Stimulated activated CD8-positive, alpha-beta memory T cell treated with anti-CD3 and anti-CD28 coated beads, Interleukin-2, amount 100 ng/mL, for 1 hour (primary cell): ENCODE results near the gene DLGAP1.

Experiments used
- DNase-seq, 2 donors: peaks; one replicate each; pipeline ENCODE4 v3.0.0-alpha.2; 2020; ENCODE audit warnings: low read depth in 2 of 2

Gene DLGAP1

DNA sequence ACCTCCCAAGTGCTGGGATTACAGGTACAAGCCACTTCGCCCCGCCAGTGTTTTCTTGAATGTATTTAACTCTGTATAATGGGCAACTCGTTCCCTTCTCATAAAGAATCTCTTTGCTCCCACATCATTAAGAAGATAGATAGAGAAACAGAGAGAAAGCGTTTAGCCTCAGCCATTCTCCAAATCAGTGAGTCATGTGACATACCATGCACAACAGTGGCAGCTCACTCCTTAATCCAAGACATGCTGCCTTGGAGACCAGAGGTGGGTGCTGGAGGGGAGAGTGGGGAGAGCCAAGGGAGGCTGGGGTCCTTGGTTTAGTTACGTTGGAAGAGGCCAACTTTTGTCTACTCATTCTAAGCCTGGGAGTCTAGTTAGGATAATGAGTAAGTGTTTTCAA is 950.5 kb downstream of the DLGAP1 start:
- DNase-seq, result no peak

DNA sequence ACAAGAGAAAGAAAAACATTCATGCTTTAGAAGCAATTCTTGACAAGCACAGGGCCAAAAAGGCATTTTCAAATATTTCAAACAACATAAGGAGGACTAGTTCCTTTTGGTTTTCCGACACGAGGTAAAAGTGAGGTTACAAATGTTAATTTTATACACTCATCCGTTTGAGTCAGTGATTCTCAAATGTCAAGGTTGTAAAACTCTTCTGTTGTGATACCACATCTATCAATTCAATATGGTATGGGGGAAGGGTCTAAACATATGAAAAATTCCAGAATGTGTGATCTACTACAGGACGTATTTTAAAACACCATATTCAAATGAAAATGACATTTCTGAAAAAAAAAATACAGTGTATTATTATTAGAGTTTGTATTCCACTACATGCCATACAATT is 952.5 kb downstream of the DLGAP1 start:
- no peak for DNase-seq

DNA sequence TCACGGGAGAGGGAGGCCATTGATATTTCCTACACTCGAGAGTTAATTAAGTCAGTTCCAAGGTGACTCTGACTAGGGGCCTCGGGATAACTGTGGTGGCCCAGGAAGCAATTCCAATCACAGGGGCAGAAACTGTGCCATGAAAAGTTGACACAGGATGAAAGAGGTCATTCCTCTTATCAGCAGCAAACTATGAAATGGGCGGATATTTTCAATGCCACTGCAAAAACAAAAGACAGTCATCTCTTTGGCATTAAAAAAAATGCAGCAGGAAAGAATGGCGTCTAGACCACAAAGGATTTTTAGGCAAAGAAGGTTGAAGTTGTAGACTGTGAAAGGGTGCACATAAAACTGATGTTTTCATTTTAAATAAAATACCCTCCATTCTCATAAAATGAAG is 955.1 kb downstream of the DLGAP1 start:
- DNase-seq, result no peak

DNA sequence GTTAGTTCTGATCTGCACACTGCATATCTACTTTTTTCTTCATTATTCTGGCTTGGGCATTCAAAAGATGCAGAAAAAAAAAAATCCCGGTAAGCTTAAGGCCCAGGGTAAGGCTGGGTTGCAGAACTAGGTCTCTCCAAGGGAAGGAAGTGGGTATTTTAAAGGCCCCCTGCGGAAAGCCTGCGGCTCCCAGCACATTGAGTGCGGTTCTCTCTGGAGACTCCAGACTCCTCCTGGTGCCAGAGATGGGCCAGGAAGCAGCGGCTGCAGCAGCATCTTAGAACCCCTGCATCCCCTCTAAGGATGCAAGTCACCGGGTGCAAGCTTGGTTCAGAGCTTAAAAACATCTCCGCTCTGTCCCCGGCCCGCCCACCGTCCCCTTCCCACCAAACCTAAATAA is 955.6 kb downstream of the DLGAP1 start:
- DNase-seq, result no peak

DNA sequence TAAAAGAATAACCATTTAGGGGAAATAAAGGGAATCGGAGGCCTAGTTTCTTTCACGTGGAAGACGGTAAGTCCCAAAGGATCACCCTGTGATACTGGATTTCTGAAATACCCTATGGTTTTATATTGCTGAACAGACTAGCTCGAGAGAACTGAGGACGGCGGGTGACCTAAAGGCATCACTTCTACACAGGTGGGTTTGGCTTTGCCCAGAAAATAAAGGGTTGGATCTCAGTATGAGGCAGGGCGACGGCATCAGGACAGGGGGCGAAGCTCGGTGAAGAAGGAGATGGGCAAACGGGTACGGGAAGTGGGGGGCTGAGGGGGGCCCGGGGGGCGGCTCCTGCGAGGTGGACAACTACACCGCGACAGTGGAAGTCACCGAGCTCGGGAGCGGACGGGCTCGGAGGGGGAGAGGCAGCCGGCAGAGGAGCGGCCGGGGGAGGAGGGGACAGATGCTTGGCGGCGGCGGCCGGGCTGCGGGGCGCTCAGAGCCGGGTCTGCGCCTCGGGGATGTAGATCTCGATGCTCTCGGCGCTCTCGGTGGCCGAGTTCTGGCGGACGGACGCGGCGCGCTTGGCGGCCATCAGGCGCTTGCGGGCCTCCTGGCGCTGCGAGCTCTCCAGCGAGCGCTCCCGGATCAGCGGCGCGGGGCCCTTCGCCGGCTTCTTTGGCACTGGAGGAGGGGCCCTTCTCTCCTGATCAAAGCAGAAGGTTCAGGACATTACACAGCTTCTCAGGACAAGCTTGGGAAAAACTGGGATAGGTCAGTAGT is 956.2 kb downstream of the DLGAP1 start:
- DNase-seq, result no peak

DNA sequence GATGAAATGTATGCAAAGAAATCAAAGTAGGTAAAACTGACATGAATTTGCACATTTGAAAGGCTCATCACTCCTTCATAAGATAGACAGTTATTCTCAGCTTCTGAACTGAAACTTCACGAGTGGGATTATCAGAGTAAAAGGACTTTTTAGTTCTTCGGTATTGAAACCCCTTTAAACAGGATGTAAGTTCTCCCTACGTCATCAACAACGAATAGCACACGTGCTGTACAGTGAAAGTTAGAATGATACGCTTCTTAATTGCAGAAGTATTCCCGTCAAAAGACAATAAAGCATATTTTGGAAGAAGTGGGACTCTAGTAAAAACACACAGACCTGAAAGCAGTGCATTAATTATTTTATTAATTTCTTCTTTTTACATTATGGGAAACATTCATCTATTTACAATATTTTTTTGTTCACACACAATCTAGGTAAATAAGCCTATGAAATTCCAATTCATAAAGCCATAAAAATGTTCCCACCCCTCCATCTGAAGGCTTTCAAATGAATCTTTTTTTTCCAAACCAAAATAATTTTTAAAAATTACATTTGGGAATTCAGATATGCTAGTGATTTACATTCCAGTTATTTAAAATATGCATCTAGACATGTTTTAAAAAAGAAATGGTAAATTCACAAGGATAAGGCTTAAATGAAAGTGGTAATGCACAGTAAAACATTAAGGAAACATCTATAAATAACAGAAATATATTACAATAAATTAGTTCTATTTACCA is 959.2 kb downstream of the DLGAP1 start:
- no peak for DNase-seq

DNA sequence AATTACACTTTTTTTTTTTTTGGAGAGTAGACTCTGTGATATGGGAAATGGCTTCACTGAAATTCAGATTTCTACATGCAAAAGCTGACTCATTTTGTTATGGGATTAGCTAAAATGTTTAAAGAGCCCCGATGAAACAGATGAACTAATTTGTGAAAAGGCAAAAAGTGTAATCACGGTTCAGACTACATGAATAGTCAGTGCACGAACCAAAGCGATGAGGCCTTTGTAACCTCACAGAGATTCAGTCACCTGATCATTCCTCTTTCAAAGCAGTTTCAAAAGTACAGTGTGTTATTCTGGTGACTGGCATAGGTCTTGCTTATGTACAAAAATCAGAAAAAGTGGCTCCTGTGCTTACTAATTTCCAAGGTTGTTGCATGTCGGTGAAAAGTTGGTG is 960.5 kb downstream of the DLGAP1 start:
- DNase-seq, result no peak

DNA sequence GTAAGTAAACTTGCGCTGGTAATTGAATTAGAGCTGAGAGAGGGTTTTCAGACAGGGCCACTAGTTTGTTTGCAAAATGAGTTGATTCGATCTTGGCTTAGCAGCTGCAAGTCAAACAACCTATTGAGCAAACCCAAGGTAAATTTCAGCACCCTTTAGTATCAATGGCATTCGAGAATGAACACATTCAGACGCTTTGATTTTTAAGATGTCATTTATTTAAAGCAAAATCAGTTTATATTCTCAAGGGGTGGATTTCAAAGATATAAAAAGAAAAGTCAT is 960.9 kb downstream of the DLGAP1 start:
- no peak for DNase-seq

DNA sequence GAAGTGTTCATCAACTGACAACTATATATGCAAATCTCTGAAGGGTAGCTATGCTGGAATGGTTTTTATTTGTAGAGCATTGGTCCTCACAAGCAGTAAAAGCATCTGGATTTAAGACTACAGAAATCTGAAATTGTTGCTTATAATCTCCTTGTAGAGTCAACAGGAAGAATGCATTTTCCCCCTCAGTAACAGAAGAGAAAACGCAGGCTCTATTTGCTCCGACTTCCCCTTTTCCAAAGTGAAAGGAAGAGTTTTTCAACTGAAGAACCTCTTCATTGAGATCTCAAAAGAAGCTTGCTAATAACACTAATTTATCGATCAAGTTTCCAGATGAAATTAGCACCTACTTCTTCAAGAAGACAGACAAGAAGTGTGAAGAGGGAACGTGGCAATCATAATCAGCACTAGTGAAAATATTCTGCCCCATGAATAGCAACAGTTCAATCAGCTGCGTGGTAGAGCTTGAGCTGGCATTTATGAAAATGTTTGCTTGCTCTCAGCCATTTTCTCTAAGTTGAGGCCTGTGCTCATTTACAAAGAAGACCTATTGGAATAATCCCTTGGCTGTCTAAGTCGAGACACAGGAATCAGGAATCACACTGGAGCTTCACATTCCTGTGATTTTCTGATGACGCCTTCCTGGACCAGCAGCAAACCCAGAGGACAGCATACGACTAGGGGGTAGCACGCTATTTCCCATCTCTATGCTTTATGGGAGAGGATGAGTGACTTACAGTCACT is 961.4 kb downstream of the DLGAP1 start:
- DNase-seq, result no peak

DNA sequence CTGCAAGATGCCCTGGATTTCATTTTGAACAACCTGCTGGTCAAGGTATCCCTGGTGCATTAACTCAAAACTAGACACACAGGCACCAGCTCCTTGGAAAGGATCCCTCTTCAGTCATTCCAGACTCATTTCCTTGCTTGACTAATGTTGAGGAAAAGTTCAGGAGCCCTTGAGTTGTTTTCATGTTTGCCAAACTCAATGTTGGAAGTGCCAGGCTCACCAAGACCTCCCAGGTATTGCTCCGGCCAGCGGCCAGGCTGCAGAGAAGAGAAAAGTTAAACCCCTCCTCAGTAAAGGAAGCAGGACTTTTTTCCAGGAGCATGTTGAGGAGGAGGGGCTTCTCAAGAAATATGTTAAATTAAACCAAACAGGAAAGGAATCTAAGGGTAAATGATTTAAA is 962.4 kb downstream of the DLGAP1 start:
- no peak for DNase-seq

DNA sequence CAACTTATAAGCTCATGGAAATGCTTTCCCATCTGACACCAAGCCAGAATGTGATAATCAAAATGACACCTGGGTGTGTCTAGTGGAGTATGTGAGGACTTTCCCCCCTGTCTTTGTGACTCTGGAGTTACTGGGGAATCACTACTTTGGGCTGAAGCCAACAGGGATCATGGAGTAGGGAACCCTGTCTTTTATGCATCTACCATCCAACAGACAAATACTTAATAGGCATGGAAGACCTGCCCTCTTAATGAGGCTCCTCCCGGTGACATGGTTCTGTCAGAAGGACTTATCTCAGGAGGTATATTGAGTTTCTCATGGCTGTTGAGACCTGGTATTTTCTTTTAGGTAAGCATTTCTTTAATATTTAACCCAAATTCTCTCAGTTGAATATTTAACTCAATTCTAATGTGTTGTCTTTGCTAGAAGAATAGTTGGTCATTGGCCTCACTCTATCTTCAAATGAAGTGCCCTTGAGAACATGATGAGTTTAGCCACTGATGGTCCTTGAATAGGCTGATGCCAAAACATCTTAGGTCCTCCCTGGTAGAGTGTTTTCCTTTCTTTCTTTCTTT is 963.0 kb downstream of the DLGAP1 start:
- DNase-seq, result no peak

DNA sequence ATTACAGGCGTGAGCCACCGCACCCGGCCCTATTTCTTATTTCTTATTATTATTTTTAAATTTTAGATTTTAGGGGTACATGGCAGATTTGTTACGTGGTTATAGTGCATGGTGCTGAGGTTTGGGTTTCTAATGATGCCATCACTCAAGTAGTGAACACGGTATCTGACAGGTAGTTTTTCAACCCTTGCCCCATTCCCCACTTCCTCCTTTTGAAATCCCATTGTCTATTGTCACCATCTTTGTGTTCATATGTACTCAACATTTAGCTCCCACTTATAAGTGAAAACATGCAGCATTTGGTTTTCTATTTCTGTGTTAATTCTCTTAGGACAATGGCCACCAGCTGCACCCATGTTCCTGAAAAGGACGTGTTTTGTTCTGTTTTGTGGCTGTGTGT is 965.6 kb downstream of the DLGAP1 start:
- DNase-seq, result no peak

DNA sequence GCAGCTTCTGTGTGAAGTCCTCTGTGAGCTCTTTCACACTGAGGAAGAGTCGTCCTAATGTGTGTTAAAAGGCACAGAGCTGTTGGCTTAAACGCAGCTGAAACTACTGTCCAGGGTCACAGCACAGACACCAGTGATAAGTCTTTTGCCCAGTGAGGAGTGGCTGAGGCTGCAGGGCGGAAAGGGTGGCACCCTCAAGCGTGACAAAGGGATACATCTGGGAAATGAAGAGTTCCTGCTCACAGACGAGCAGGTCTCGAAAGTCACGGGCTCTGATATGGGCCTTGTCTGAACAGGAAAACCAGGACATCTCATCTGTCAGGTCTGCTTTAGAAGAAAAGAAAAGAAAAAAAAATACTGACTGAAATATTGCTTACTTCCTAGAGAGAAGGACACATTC is 968.6 kb downstream of the DLGAP1 start:
- no peak for DNase-seq

DNA sequence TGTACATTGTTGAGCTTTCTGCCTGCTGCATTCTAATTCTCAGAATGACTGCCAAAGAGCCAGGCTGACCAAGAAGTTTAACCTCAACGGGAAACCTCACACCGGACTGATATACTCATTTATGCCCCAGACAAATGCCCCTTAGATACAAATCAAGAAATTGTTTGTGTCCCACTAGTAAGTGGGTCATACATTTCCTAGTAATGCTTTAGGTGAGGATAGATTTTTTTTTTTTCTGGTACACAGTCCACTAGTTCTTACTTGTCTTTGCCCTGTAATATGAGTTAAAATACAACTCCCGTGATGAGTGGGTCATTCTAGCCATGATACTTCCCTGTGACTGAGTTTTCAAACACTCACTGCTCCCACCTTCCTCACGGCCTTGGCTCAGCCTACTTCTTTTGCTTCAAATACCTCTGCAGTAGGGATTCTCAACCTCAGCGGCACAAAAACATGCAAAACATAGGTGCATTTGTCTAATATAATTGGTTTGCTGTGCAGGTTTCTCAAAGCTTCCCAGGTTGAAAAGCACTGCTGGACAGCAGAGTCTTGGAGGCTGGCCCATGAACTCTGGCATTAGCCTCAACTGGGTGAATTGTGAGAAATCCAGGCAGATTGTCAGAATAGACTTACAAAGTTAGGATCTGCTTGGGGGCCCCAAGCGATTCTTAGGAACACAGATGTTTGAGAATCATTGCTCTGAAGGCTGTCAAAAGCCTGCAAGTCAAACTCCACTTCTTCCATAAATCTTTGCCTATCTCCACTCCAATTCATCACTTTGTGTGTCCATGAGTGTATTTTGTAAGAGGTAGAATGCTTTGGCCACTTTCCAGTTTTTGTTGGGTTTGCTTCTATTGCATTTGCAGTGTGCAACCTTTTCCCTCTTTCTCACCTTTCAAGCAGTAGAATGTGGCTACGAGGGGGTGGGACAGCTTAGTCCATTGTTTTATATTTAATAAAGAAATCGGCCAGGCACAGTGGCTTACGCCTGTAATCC is 969.7 kb downstream of the DLGAP1 start:
- DNase-seq, result no peak

DNA sequence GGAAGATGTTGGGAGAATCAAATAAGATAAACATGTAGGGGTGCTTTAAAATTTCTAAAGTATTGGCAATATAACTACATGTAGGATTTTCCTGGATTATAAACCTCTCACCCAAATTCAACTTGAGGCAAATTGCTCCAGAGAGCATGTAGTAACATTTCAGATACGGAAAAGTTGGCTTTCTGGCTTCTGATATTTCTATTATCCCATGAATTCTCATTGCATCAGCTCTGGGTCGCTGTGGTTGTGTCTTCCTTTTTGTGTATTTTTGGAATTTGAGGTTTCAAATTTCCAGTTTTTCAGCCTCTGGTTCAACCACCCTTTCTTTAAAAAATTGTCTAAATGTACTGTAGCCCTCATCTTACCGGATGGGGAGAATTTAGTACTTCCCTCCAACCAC is 972.8 kb downstream of the DLGAP1 start:
- no peak for DNase-seq

DNA sequence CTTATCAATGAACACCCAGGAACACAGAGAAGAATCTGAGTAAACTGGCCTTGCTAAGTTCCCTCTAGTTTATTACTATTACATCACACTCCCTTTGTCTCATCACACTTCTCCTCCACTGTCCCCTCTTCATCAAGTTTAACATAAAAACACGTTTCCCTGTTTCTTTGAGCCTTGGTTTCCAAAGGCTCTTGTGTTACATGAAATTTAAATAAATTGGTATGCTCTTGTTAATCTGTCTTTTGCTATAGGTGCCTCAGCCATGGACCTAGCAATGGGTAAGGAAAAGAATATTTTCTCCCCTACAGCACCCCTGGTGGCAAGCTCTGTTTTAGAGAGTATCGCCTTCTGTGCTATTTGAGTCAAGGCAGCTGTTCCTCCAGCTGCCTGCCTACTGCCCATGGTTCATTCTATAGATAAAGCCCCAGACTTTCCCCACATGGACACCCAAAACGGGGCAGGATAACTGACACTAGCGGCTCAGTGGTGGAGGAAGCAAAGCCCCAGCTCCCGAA is 973.4 kb downstream of the DLGAP1 start:
- no peak for DNase-seq

DNA sequence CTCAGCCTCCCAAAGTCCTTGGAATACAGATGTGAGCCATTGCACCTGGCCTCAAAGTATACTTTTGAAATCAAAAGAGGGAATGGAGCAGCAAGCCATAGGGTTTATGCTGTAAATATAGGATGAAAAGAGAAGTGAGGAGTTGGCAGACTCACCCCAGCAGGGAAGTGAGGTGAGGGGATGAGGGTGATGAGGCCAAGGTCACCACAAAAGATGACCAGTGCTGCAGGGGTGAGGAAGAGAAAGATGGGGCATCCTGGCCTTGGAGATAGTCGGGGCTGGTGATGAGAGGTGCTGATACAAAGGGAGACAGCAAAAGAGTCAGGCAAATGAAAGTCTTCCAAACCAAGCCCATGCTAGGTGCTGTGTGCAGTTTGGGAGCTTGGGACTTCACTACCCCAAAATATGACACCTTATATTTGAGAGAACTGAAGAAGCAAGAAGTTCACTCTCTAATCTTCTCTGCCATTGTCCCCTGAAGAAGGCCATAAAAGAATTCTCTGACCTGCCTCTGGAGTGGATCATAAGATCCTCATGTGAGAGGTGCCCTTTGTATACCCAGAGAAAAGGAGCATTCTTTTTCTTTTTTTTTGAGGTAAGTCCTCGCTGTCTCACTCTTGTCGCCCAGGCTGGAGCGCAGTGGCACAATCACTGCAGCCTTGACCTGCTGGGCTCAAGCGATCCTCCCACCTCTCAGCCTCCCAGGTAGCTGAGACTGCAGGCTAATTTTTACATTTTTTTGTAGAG is 974.1 kb downstream of the DLGAP1 start:
- no peak for DNase-seq

DNA sequence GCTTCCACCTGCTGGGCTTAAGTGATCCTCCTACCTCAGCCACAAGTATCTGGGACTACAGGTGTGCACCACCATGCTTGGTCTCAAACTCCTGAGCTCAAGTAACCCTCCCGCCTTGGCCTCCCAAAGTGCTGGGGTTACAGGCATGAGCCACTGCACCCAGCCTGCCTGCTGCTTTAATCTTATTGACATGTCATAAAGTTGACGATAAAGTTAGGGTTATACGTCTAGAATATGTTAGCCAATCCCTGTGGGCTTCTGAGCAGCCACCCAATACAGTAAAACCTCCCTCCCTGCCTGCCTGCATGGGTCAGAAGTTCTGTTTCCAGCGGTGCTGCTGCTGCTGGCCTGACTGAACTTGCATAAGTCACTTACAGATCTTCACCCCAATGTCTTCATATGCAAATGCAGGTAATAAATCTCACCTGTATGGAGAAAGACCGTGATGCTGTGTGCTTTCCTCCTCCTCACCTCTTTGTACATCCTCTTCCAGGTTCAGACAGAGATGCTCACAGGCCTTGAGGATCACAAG is 975.1 kb downstream of the DLGAP1 start:
- DNase-seq, result no peak

DNA sequence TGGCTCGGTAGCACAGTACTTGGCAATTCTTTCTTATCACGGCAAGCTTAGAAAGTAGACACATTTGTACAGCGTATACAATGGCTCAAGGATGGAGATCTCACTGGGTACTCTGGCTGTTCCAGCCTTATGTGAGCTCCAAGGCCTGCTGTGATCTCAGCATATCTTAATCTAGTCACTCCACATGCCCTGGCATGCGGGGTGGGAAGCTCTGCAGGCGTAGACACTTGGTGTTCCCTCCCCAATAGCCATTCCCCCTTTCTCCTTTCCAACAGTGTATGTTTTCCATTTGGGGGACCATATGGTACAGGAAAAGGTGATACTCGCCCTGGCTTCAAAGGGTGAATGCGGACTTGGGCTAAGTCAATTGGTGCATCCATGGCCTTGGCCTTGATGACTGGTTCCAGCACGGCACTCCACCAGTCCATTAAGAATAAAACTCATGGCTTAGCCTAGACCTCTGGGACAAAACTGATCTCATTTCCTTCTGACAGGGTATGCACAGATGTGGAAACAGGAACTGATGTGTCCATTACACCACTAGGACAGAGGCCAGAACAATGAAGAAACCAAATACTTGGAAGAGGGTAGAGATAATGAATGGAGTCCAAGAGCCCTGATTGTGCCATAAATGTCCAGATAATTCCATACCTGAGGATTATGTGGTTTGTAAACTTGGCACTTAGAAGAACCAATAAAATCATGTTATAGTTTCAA is 976.7 kb downstream of the DLGAP1 start:
- DNase-seq, result no peak
